ENCODE data around the gene AGBL5.

The AGBL5 gene

GRCh38 chr2:27076323-27076722 lies 24.9 kb downstream of the AGBL5 start:
- no peak overlapping the region for H3K9ac ChIP-seq (ENCODE audit: low read length in 5 of 5)
- peaks cover 0 to 74% (median 52%) of the 10 kb centered on the region in 5 donors for H3K4me1 ChIP-seq (ENCODE audit: control insufficient read depth in 5 of 5, insufficient read depth in 5 of 5, low read length in 5 of 5)

GRCh38 chr2:27077231-27077630 lies 25.8 kb downstream of the AGBL5 start:
- no peaks in the 10 kb centered on the region for H3K9me3 ChIP-seq (ENCODE audit: control insufficient read depth in 5 of 5, low read length in 5 of 5)
- no peak overlapping the region for H3K27ac ChIP-seq (ENCODE audit: low read depth, low read length)
- no peak overlapping the region for H3K4me3 ChIP-seq (ENCODE audit: low read depth in 1 of 5, low read length in 5 of 5)
- H3K36me3 ChIP-seq (ENCODE audit: control insufficient read depth in 5 of 5, insufficient read depth in 5 of 5, low read length in 5 of 5): no peaks in the 10 kb centered on the region
- H3K9ac ChIP-seq (ENCODE audit: low read length in 5 of 5): no peak overlapping the region
- no peaks in the 10 kb centered on the region for H3K27me3 ChIP-seq (ENCODE audit: control insufficient read depth in 5 of 5, insufficient read depth in 4 of 5, low read length in 5 of 5)
- H3K4me1 ChIP-seq (ENCODE audit: control insufficient read depth in 5 of 5, insufficient read depth in 5 of 5, low read length in 5 of 5): peaks cover 0 to 77% (median 54%) of the 10 kb centered on the region in 5 donors

More at GRCh38 chr2:27076323-27076722, 24.9 kb downstream of the AGBL5 start:
- no peaks in the 10 kb centered on the region for H3K27me3 ChIP-seq (ENCODE audit: control insufficient read depth in 5 of 5, insufficient read depth in 4 of 5, low read length in 5 of 5)
- no peaks in the 10 kb centered on the region for H3K9me3 ChIP-seq (ENCODE audit: control insufficient read depth in 5 of 5, low read length in 5 of 5)
- H3K4me3 ChIP-seq (ENCODE audit: low read depth in 1 of 5, low read length in 5 of 5): no peak overlapping the region
- no peaks in the 10 kb centered on the region for H3K36me3 ChIP-seq (ENCODE audit: control insufficient read depth in 5 of 5, insufficient read depth in 5 of 5, low read length in 5 of 5)
- no peak overlapping the region for H3K27ac ChIP-seq (ENCODE audit: low read depth, low read length)

GRCh38 chr2:27078267-27079194 lies 27.1 kb downstream of the AGBL5 start, which contains the start of gene EMILIN1:
EMILIN1 (plus strand) TSS chr2:27078615; CDS start chr2:27079066, 451 bp downstream.
- H3K9ac ChIP-seq (ENCODE audit: low read length in 5 of 5): peak within 1 kb of the TSS in 4 of 5 donors; percentile 52 to 78 (median 72)
- no peaks in the 10 kb centered on the region for H3K9me3 ChIP-seq (ENCODE audit: control insufficient read depth in 5 of 5, low read length in 5 of 5)
- peaks cover 0 to 74% (median 50%) of the 10 kb centered on the region in 5 donors for H3K4me1 ChIP-seq (ENCODE audit: control insufficient read depth in 5 of 5, insufficient read depth in 5 of 5, low read length in 5 of 5)

GRCh38 chr2:27079233-27080139 lies 28.0 kb downstream of the AGBL5 start:
- peaks cover 0 to 66% (median 47%) of the 10 kb centered on the region in 5 donors for H3K4me1 ChIP-seq (ENCODE audit: control insufficient read depth in 5 of 5, insufficient read depth in 5 of 5, low read length in 5 of 5)
- peak overlapping the region; percentile 43 to 68 (median 64) for H3K4me3 ChIP-seq (ENCODE audit: low read depth in 1 of 5, low read length in 5 of 5)
- no peaks in the 10 kb centered on the region for H3K27me3 ChIP-seq (ENCODE audit: control insufficient read depth in 5 of 5, insufficient read depth in 4 of 5, low read length in 5 of 5)

More at GRCh38 chr2:27078267-27079194, 27.1 kb downstream of the AGBL5 start, which contains the start of gene EMILIN1:
- Histone ChIP-seq H3K27me3 (ENCODE audit: control insufficient read depth in 5 of 5, insufficient read depth in 4 of 5, low read length in 5 of 5) (no peaks in the 10 kb centered on the region), H3K36me3 (ENCODE audit: control insufficient read depth in 5 of 5, insufficient read depth in 5 of 5, low read length in 5 of 5) (no peaks in the 10 kb centered on the region), H3K27ac (ENCODE audit: low read depth, low read length) (peak within 1 kb of the TSS; percentile 76), H3K4me3 (ENCODE audit: low read depth in 1 of 5, low read length in 5 of 5) (peak within 1 kb of the TSS; percentile 54 to 68 (median 64))

GRCh38 chr2:27080140-27080469 lies 28.6 kb downstream of the AGBL5 start:
- Histone ChIP-seq H3K4me3 (ENCODE audit: low read depth in 1 of 5, low read length in 5 of 5) (peak overlapping the region in 4 of 5 donors; percentile 43 to 68 (median 65)), H3K4me1 (ENCODE audit: control insufficient read depth in 5 of 5, insufficient read depth in 5 of 5, low read length in 5 of 5) (peaks cover 0 to 63% (median 46%) of the 10 kb centered on the region in 5 donors), H3K27me3 (ENCODE audit: control insufficient read depth in 5 of 5, insufficient read depth in 4 of 5, low read length in 5 of 5) (no peaks in the 10 kb centered on the region), H3K36me3 (ENCODE audit: control insufficient read depth in 5 of 5, insufficient read depth in 5 of 5, low read length in 5 of 5) (no peaks in the 10 kb centered on the region), H3K27ac (ENCODE audit: low read depth, low read length) (peak overlapping the region; percentile 76), H3K9me3 (ENCODE audit: control insufficient read depth in 5 of 5, low read length in 5 of 5) (no peaks in the 10 kb centered on the region), H3K9ac (ENCODE audit: low read length in 5 of 5) (peak overlapping the region in 3 of 5 donors; percentile 16 to 78 (median 66))

More at GRCh38 chr2:27079233-27080139, 28.0 kb downstream of the AGBL5 start:
- H3K9ac ChIP-seq (ENCODE audit: low read length in 5 of 5): peak overlapping the region in 4 of 5 donors; percentile 52 to 78 (median 72)
- no peaks in the 10 kb centered on the region for H3K9me3 ChIP-seq (ENCODE audit: control insufficient read depth in 5 of 5, low read length in 5 of 5)
- H3K36me3 ChIP-seq (ENCODE audit: control insufficient read depth in 5 of 5, insufficient read depth in 5 of 5, low read length in 5 of 5): no peaks in the 10 kb centered on the region
- peak overlapping the region; percentile 76 for H3K27ac ChIP-seq (ENCODE audit: low read depth, low read length)

- Histone ChIP-seq H3K36me3 (ENCODE audit: control insufficient read depth in 5 of 5, insufficient read depth in 5 of 5, low read length in 5 of 5) (no peaks in the 10 kb centered on the region), H3K27me3 (ENCODE audit: control insufficient read depth in 5 of 5, insufficient read depth in 4 of 5, low read length in 5 of 5) (no peaks in the 10 kb centered on the region), H3K9ac (ENCODE audit: low read length in 5 of 5) (peak overlapping the region in 1 of 5 donors; percentile 9), H3K9me3 (ENCODE audit: control insufficient read depth in 5 of 5, low read length in 5 of 5) (no peaks in the 10 kb centered on the region), H3K4me3 (ENCODE audit: low read depth in 1 of 5, low read length in 5 of 5) (no peak overlapping the region), H3K4me1 (ENCODE audit: control insufficient read depth in 5 of 5, insufficient read depth in 5 of 5, low read length in 5 of 5) (peaks cover 2 to 63% (median 51%) of the 10 kb centered on the region in 5 donors), H3K27ac (ENCODE audit: low read depth, low read length) (peak overlapping the region; percentile 76)
Measured at GRCh38 chr2:27080603-27080936, 29.1 kb downstream of the AGBL5 start.

- Histone ChIP-seq H3K4me1 (ENCODE audit: control insufficient read depth in 5 of 5, insufficient read depth in 5 of 5, low read length in 5 of 5) (peaks cover 2 to 69% (median 60%) of the 10 kb centered on the region in 5 donors), H3K4me3 (ENCODE audit: low read depth in 1 of 5, low read length in 5 of 5) (no peak overlapping the region), H3K9me3 (ENCODE audit: control insufficient read depth in 5 of 5, low read length in 5 of 5) (no peaks in the 10 kb centered on the region), H3K27ac (ENCODE audit: low read depth, low read length) (no peak overlapping the region), H3K36me3 (ENCODE audit: control insufficient read depth in 5 of 5, insufficient read depth in 5 of 5, low read length in 5 of 5) (no peaks in the 10 kb centered on the region), H3K27me3 (ENCODE audit: control insufficient read depth in 5 of 5, insufficient read depth in 4 of 5, low read length in 5 of 5) (no peaks in the 10 kb centered on the region), H3K9ac (ENCODE audit: low read length in 5 of 5) (no peak overlapping the region)
Measured at GRCh38 chr2:27081984-27082772, 30.7 kb downstream of the AGBL5 start.

- Histone ChIP-seq H3K36me3 (ENCODE audit: control insufficient read depth in 5 of 5, insufficient read depth in 5 of 5, low read length in 5 of 5) (no peaks in the 10 kb centered on the region), H3K9me3 (ENCODE audit: control insufficient read depth in 5 of 5, low read length in 5 of 5) (no peaks in the 10 kb centered on the region), H3K27me3 (ENCODE audit: control insufficient read depth in 5 of 5, insufficient read depth in 4 of 5, low read length in 5 of 5) (no peaks in the 10 kb centered on the region), H3K4me3 (ENCODE audit: low read depth in 1 of 5, low read length in 5 of 5) (no peak overlapping the region), H3K9ac (ENCODE audit: low read length in 5 of 5) (no peak overlapping the region), H3K4me1 (ENCODE audit: control insufficient read depth in 5 of 5, insufficient read depth in 5 of 5, low read length in 5 of 5) (peaks cover 2 to 70% (median 63%) of the 10 kb centered on the region in 5 donors), H3K27ac (ENCODE audit: low read depth, low read length) (no peak overlapping the region)
Measured at GRCh38 chr2:27082773-27083409, 31.4 kb downstream of the AGBL5 start.
